ENCODE measurements around the gene KIF20B. TPM values are rescaled to one million over a fixed set of nuclear protein-coding genes. Genes with fewer than 3 reads are reported as not detected.

KIF20B gene
- total RNA-seq, 1 donor from 2014 or later = 2.1 TPM

- FAIRE-seq (no peak), DNase-seq (ENCODE audit: low read depth) (no peak)
- Histone ChIP-seq H3K4me3 (ENCODE audit: low read depth, low read length) (no peak overlapping the region), H3K27me3 (ENCODE audit: control insufficient read depth, insufficient read depth, low read length) (no peaks in the 10 kb centered on the region), H3K36me3 (ENCODE audit: control insufficient read depth, insufficient read depth, low read length) (no peaks in the 10 kb centered on the region)
- TF ChIP-seq, protein P1, sequence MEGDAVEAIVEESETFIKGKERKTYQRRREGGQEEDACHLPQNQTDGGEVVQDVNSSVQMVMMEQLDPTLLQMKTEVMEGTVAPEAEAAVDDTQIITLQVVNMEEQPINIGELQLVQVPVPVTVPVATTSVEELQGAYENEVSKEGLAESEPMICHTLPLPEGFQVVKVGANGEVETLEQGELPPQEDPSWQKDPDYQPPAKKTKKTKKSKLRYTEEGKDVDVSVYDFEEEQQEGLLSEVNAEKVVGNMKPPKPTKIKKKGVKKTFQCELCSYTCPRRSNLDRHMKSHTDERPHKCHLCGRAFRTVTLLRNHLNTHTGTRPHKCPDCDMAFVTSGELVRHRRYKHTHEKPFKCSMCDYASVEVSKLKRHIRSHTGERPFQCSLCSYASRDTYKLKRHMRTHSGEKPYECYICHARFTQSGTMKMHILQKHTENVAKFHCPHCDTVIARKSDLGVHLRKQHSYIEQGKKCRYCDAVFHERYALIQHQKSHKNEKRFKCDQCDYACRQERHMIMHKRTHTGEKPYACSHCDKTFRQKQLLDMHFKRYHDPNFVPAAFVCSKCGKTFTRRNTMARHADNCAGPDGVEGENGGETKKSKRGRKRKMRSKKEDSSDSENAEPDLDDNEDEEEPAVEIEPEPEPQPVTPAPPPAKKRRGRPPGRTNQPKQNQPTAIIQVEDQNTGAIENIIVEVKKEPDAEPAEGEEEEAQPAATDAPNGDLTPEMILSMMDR (IDR thresholded peaks at IDR 0.05; ENCODE audit: insufficient read depth, low read length, severe bottlenecking) = no peak
Measured at GRCh38 chr10:89664203-89664602, 37.2 kb upstream of the KIF20B start.

- FAIRE-seq (no peak), DNase-seq (ENCODE audit: low read depth) (peak; percentile 79)
- Histone ChIP-seq H3K4me3 (ENCODE audit: low read depth, low read length) (no peak overlapping the region), H3K36me3 (ENCODE audit: control insufficient read depth, insufficient read depth, low read length) (no peaks in the 10 kb centered on the region), H3K27me3 (ENCODE audit: control insufficient read depth, insufficient read depth, low read length) (no peaks in the 10 kb centered on the region)
- TF ChIP-seq, protein P1 (IDR thresholded peaks at IDR 0.05; ENCODE audit: insufficient read depth, low read length, severe bottlenecking) = peak; percentile 43
Measured at GRCh38 chr10:89665302-89665701, 36.1 kb upstream of the KIF20B start.

DNA sequence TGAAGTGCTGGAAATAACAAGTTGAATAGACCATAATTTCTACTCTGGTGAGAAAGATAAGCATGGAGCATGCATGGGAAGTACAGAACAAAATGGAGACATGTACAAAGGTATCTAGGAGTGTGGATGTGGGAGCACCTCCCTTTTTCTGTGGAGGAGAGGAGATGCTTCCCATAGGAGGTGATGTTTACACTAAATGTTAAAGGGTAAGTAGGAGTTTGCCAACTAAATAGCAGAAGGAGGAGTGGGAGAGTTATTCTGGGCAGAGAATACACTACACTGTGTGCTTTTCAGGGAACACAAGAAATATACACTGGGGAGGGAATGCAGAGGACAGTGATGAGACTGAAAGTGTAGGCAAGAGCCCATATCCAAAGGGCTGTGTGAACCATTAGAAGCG is 35.3 kb upstream of the KIF20B start:
- no peak for DNase-seq (ENCODE audit: low read depth)
- no peak for FAIRE-seq
- H3K4me3 ChIP-seq (ENCODE audit: low read depth, low read length) = no peak overlapping the region
- no peaks in the 10 kb centered on the region for H3K36me3 ChIP-seq (ENCODE audit: control insufficient read depth, insufficient read depth, low read length)
- TF ChIP-seq, protein P1 (IDR thresholded peaks at IDR 0.05; ENCODE audit: insufficient read depth, low read length, severe bottlenecking) = no peak
- no peaks in the 10 kb centered on the region for H3K27me3 ChIP-seq (ENCODE audit: control insufficient read depth, insufficient read depth, low read length)

DNA sequence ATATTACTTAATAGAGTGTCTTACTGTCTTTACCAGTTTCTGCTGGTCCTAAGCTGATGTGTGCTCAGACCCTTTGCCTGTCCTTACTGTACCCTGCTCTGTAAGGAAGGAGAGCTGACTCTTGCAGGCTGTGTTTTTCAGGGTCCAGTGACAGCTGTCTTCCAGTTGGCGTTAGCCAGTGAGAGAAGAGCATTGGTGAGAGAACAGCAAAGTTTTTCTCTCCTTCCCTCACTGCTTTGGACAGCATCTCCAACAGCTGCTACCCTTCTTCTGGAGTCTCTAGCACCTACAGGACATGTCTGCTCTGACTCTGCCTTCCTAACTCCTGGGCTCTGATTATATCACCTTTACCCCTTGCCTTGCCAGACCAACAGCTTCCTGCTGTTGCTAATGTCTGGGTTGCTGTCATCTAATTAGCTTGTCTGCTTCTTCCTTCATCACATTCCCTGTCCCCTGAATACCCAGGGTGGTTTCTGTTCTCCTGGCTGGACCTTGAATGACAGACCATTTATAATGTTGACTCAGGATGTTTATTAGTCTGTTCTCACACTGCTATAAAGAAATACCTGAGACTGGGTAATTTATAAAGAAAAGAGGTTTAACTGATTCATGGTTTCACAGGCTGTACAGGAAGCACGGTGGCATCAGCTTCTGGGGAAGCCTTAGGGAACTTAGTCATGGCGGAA is 32.9 kb upstream of the KIF20B start:
- DNase-seq (ENCODE audit: low read depth) (peak; percentile 11), FAIRE-seq (peak; percentile 40)
- Histone ChIP-seq H3K36me3 (ENCODE audit: control insufficient read depth, insufficient read depth, low read length) (no peaks in the 10 kb centered on the region), H3K27me3 (ENCODE audit: control insufficient read depth, insufficient read depth, low read length) (no peaks in the 10 kb centered on the region), H3K4me3 (ENCODE audit: low read depth, low read length) (no peak overlapping the region)
- TF ChIP-seq, protein P1 (IDR thresholded peaks at IDR 0.05; ENCODE audit: insufficient read depth, low read length, severe bottlenecking) = no peak

DNA sequence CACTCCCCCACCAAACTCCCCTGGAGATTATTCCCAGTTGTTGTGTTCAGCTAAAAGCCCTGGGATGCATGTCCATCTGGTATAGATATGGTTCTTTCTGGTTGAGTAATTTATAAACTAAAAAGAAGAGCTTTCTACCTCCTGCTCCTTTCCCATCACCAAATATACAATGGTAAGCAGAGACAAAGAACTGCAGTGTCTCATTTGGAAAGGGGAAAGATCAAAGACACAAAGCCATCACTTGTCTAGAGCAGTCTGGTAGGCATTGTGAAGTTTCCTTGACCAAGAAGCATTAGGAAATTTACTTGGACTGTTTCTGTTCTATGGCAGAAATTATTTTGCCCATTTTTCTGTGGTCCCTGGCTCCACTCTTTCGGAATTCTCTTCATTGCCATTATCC is 31.4 kb upstream of the KIF20B start:
- no peak for DNase-seq (ENCODE audit: low read depth)
- H3K36me3 ChIP-seq (ENCODE audit: control insufficient read depth, insufficient read depth, low read length) = no peaks in the 10 kb centered on the region
- H3K4me3 ChIP-seq (ENCODE audit: low read depth, low read length) = no peak overlapping the region
- FAIRE-seq = no peak
- TF ChIP-seq, protein P1 (IDR thresholded peaks at IDR 0.05; ENCODE audit: insufficient read depth, low read length, severe bottlenecking) = no peak
- H3K27me3 ChIP-seq (ENCODE audit: control insufficient read depth, insufficient read depth, low read length) = no peaks in the 10 kb centered on the region

GRCh38 chr10:89670926-89671325 is 30.5 kb upstream of the KIF20B start:
- Histone ChIP-seq H3K4me3 (ENCODE audit: low read depth, low read length) (no peak overlapping the region), H3K27me3 (ENCODE audit: control insufficient read depth, insufficient read depth, low read length) (no peaks in the 10 kb centered on the region), H3K36me3 (ENCODE audit: control insufficient read depth, insufficient read depth, low read length) (no peaks in the 10 kb centered on the region)
- no peak for DNase-seq (ENCODE audit: low read depth)
- no peak for FAIRE-seq
- TF ChIP-seq, protein P1 (IDR thresholded peaks at IDR 0.05; ENCODE audit: insufficient read depth, low read length, severe bottlenecking) = no peak
